Kidney tubule cell (primary cell): ENCODE results near the gene CSTB.

Source experiments
- DNase-seq: peaks from one replicate; pipeline ENCODE4 v3.0.0-alpha.2; 2018; ENCODE audit warnings: low spot score

Gene CSTB

GRCh38 chr21:43749651-43750262, 26.4 kb downstream of the CSTB start:
- DNase-seq: no peak

- DNase-seq: no peak
These were observed 27.5 kb downstream of the CSTB start for GRCh38 chr21:43748622-43749021.

- no peak for DNase-seq
These were observed 30.2 kb downstream of the CSTB start for GRCh38 chr21:43745772-43746517.

- no peak for DNase-seq
These were observed 31.4 kb downstream of the CSTB start for GRCh38 chr21:43744725-43745124.

- no peak for DNase-seq
These were observed 32.2 kb downstream of the CSTB start for GRCh38 chr21:43743947-43744346.

- DNase-seq: no peak
These were observed 34.5 kb downstream of the CSTB start for GRCh38 chr21:43741423-43742096.

- peak; percentile 42 for DNase-seq
These were observed 35.5 kb downstream of the CSTB start for GRCh38 chr21:43740497-43741156.

GRCh38 chr21:43739621-43740435, 36.3 kb downstream of the CSTB start:
- no peak for DNase-seq

GRCh38 chr21:43737158-43737950, 38.8 kb downstream of the CSTB start:
- DNase-seq: no peak

GRCh38 chr21:43736224-43736883, 39.8 kb downstream of the CSTB start:
- DNase-seq: peak; percentile 78

- DNase-seq: no peak
These were observed 40.6 kb downstream of the CSTB start for GRCh38 chr21:43735236-43736091.

- peak; percentile 63 for DNase-seq
These were observed 41.2 kb downstream of the CSTB start for GRCh38 chr21:43734928-43735229.

GRCh38 chr21:43734131-43734927, 41.8 kb downstream of the CSTB start:
- DNase-seq: peak; percentile 76

- DNase-seq: peak; percentile 77
These were observed 42.5 kb downstream of the CSTB start for GRCh38 chr21:43733529-43734071.

- no peak for DNase-seq
These were observed 43.0 kb downstream of the CSTB start for GRCh38 chr21:43733060-43733459.

- peak; percentile 81 for DNase-seq
These were observed 44.0 kb downstream of the CSTB start for GRCh38 chr21:43731891-43732711.

GRCh38 chr21:43731476-43731875, 44.6 kb downstream of the CSTB start:
- no peak for DNase-seq
